Left renal cortex interstitium (tissue), 4 donors: ENCODE data around the gene IRAK4. TPM values are rescaled to one million over a fixed set of nuclear protein-coding genes. Genes with fewer than 3 reads are reported as not detected.
"Not testable (repeated sequence)": the region's sequence is repeated elsewhere in the genome, so short reads cannot be mapped to it uniquely, and the experiment has no call there.

ENCODE experiments used
- DNase-seq, 4 donors: peaks; one replicate each; pipeline ENCODE4 v3.0.0-alpha.2; 2013; ENCODE audit warnings: low read depth in 4 of 4, low spot score in 2 of 4, missing footprints in 1 of 4
- polyA plus RNA-seq, 4 donors: library from polyadenylated mRNA; unstranded; fragments of 120-200 nt; gene quantifications; one replicate each; pipeline ENCODE4 v1.2.1, GENCODE V29; 2013; ENCODE audit not compliant: insufficient read length in 4 of 4

The IRAK4 gene
- 10 to 100 TPM; 13.2 to 20.5 (median 14.3) TPM for polyA plus RNA-seq

DNA sequence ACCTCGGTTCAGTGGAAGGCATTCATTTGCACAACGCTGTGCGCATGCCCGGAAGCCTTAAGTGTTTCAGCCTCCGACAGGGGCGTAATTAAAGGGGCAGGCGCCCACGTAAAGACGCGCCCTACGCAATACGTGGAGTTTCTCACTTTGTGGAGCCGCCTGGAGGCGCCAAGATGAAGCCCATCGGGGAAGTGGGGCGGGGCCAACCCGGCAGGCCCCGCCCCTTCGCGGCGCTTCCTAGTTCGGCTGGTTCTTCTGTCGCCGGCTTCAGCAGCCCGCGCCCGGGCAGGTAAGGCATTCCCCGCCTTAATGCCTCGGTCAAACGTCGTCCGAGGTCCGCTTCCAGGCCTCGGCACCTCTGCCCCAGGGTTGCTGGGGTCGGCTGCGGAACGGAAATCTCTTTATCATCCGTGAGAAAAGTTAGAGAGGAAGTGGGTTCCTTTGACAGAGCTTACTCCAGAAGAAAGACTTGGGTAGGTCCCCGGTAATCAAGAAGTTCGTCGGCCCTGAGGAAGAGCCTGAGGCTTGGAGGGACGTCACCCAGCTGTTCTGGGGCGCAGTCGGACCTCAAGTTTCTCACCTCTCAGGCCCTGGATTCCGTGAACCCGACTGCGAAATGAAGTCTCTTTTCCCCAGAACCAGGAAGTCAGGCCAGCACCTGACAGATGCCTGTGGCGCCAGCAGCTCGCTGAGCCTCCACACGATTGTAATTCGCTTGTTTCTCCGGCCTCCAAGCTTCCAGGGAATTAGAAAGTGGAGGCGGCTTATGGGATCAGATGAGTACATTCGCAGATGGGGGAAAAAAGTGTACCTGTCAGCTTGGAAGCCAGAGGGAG is at the start of gene IRAK4, which contains the start of gene PUS7L:
IRAK4 (plus strand) TSS at position 224 of the 836 bp plus-strand sequence. CDS start 9,161 bp downstream, outside the sequence.
PUS7L (minus strand) TSS at position 63 of the 836 bp plus-strand sequence. CDS start 3,545 bp downstream, outside the sequence.
- DNase-seq: peak; percentile 89 to 98 (median 90)

GRCh38 chr12:43711348-43711747 is 47.4 kb upstream of the IRAK4 start:
- DNase-seq: no peak

DNA sequence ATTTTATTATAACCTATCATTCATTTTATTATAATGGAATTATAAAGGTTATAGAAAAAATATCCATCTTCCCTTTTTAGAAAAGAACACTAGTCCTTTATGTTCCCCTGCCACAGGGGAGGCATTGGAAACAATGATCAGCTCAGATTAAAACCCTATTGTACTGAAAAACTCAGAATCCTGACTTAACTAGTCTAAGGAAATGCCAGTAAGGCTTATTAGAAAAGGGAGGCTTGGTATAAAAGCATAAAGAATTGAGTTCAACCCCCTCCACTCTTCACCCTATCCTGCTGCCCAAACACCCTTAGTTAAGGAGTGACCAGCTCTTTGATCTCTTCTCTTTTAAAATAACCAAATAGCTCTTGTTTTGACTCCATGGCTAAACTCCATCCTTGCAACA is 36.1 kb upstream of the IRAK4 start:
- no peak for DNase-seq

GRCh38 chr12:43723134-43723533 is 35.6 kb upstream of the IRAK4 start:
- DNase-seq: no peak

- no peak for DNase-seq
These were observed 30.6 kb upstream of the IRAK4 start for GRCh38 chr12:43728117-43728516.

- DNase-seq: no peak
These were observed 30.1 kb upstream of the IRAK4 start for GRCh38 chr12:43728698-43729097.

- no peak for DNase-seq
These were observed 28.5 kb upstream of the IRAK4 start for GRCh38 chr12:43730283-43730682.

DNA sequence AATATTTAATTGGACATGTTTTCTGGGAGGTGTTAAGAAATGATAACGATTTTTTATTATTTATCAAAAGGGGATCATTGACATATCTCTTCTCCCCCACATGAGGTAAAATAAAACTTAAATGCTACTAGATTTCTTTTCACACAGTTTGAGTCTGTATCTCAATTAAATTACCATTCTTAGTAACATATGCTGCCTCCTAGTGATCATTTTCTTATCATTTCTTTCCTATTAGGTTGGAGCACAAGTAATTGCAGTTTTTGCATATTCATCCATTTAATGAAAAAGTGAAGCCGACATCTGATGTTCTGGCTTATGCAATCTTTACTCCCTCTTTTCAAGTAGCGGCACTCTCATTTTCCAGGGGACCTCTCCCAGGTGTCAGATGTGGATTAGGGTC is 25.1 kb upstream of the IRAK4 start:
- DNase-seq: no peak

- DNase-seq: no peak
These were observed 21.8 kb upstream of the IRAK4 start for GRCh38 chr12:43736927-43737440.

GRCh38 chr12:43737646-43738045 is 21.1 kb upstream of the IRAK4 start:
- DNase-seq: no peak

DNA sequence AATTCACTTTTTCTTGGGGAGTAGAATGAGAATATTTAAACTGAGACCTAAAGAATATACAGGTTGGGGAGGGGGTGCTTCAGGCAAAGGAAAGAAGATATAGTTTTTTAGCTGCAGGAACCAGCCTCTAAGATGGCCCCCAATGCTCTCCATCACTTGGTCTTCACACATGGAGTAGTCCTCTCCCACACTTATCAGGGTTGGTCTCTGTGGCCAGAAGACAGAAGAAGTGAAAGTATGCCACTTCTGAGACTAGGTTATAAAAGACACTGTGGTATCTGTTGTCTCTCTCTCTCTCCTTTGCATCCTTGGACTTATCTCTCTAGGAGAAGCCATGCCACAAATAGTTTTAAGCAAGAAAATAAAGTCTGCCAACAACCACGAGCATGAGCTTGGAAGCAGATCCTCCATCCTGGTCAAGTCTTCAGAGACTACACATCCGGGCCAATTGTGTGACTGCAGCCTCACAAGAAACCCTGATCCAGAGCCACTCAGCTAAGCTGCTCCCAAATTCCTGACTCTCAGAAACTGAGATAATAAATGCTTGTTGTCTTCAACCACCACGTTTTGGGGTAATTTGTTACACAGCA is 18.1 kb upstream of the IRAK4 start:
- no peak for DNase-seq

DNA sequence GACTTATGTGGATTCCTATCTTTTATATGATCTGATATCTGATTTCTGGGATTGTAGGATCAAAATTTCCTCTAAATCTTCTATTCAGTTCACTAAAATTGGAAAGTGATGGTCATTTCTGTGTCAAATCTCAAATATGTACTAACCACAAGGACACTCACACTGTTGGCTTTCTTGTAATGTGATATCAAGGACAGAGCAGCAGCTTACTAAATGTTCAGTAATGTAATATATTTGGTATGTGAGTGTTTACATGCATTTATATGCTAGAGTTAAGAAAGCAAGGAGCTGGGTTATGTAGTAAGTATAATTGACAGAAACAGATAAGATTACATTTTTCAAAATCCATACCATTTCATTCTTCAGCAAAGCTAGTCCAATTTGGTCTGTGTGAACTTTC is 16.6 kb upstream of the IRAK4 start:
- DNase-seq: no peak

DNA sequence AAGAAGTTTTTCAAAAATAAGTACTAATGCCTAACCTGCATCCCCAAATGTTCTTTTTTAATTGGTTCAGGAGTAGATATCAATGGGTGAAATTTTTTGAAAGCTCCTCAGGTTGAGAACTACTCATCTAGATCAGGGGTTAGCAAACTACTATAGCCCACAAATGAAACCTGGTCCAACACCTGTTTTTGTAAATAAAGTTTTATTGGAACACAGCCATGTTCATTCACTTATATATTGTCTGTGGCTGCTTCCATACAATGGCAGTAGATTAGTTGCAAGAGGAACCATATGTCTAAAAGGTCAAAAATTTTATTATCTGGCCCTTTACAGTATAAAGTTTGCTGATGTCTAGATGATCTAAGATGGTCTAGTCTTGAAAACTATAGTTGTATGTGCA is 13.9 kb upstream of the IRAK4 start:
- DNase-seq: no peak

DNA sequence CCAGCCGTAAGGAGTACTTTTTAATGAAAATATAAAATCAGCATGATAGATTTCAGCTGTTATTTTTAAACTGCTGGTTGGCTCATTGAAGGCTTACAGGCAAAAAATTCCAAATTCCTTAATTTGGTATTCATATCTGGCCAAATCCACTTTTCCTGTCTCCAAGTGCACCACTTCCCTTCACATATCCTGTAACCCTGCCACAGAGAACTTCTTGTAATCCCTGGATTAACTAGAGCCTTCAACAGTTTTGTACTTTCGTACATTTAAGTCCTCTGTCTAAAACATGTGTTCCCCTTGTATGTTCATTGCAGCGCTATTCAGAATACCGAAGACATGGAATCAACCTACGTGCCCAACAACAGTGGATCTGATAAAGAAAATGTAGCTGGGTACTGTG is 9.7 kb upstream of the IRAK4 start:
- no peak for DNase-seq

GRCh38 chr12:43750814-43751213 is 7.9 kb upstream of the IRAK4 start:
- no peak for DNase-seq

GRCh38 chr12:43751360-43751759 is 7.4 kb upstream of the IRAK4 start:
- not testable (repeated sequence) for DNase-seq

DNA sequence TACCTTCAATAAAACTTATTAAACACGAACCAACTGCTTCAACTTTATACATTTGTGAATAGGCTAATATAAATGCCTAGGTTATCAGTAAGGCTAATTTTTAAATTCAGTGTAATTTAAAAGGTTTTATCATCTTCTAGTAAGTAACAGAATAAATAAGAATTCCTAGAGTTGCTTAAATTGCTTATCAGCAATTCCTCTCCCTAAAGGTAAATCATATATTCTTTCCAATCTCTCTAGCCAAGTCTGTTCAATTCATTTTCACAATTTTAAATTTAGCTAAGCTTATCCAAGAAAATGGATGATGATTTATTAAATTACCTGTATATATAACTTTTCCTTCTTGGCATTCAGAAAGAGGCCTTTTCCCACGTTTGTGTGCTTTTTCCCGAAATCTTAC is 4.7 kb upstream of the IRAK4 start:
- DNase-seq: no peak

DNA sequence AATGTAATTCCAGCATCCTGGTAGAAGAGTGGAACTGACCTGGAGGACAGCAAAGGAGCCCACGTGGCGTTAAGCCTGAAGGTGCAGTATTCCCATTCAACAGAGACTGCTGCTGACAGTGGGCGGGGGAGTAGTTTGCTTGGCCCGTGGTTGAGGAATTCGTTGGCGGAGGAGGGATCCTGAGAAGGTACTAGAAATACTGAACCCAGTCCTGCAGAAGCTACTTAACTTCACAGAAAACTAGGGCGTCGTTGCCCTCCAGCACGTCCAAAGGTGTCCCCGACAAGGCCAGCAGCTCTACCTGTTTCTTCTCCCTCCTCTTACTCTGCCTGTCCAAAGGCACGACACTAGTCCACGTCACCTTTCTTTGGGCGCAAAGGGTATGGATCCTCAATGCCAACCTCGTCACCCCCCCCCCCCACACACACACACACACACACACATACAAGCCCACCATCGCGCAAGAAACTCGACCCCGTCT is 464 bp upstream of the IRAK4 start:
- DNase-seq: peak in 2 of 4 donors; percentile 37 to 66

DNA sequence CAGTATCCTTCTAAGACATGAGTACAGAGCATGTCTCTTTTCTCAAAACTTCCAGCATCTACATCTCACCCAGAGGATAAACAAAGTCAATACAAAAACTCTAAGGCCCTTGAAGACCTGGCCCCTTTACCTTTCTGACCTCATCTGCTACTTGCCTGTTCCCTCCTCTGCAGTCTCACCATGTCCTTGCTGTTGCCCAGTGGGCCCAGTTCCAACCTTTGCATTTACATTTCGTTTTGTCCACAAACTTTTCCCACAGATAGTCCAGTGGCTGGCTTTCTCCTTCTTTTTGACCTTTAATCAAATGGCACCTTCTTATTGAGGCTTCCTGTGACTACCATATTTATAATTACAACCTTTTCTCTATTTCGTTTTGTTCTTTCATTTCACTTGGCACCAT is 1.6 kb downstream of the IRAK4 start:
- no peak for DNase-seq

DNA sequence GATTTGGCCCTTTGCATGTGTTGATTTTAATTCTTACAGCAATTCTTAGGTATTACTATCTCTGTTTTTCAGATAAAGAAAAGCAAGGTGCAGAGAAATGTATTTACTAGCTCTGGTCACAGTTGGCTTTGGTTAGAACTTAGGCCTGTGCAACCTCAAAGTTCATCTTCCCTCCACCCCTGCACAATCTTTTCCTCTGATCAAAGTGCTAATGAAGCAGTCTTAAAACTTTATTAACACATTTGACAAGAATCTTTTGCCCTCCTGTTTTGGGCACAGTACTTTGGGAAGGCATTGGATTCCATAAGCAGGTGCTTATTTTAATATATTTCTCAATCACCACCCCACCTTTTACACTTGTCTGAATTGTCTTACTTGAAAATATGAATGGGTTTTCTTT is 2.7 kb downstream of the IRAK4 start:
- DNase-seq: no peak

- DNase-seq: no peak
These were observed 3.8 kb downstream of the IRAK4 start for GRCh38 chr12:43762596-43762995.

DNA sequence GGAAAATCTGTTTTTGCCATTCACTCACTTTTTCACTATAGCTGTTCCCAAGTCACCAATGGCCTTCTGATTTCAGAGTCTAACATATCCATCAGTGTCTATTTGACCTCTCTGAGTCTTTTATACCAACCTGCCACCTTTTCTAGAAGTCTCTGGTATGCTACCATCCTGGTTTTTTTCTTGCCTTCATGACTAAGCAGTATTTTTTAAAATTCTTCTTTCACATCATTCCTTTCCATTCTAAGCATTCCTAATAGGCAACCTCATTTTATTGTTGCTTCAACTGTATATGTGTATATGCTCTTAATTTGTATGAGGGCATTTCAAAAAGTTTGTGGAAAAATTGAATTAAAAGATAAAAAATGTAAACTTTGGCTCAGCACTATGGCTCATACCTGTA is 5.0 kb downstream of the IRAK4 start:
- DNase-seq: no peak
